Measurements from ENCODE around the gene GPD2. TPM values are rescaled to one million over a fixed set of nuclear protein-coding genes. Genes with fewer than 3 reads are reported as not detected.

Gene GPD2
- total RNA-seq: 41.9 TPM
- long read RNA-seq, full-length matches to known transcripts: 13 of 33 reads
- long read RNA-seq, partial matches to known transcripts: 8 of 33 reads
- long read RNA-seq, other reads (novel, unspliced or antisense): 12 of 33 reads

- peak; percentile 18 for TF ChIP-seq CTCF (IDR thresholded peaks at IDR 0.05)
- peaks cover 35% of the 10 kb centered on the region for H3K4me1 ChIP-seq
- no peaks in the 10 kb centered on the region for H3K9me3 ChIP-seq
- peak within 1 kb of the TSS; percentile 99 for H3K27ac ChIP-seq
- DNase-seq: peak; percentile 98
- H3K4me3 ChIP-seq: peak within 1 kb of the TSS; percentile 64
- no peaks in the 10 kb centered on the region for H3K36me3 ChIP-seq
- ATAC-seq: peak; percentile 98
- intact Hi-C loops (cut with DNase I): no loop called here
- no peaks in the 10 kb centered on the region for H3K27me3 ChIP-seq
Measured at GRCh38 chr2:156435718-156436496, at the start of gene GPD2. Gene GPD2 (plus strand): TSS chr2:156436379. CDS start chr2:156476106, 39,727 bp downstream.

GRCh38 chr2:156394033-156394741, 42.0 kb upstream of the GPD2 start:
- intact Hi-C loops (cut with DNase I): no loop called here
- no peaks in the 10 kb centered on the region for H3K27me3 ChIP-seq
- TF ChIP-seq CTCF (IDR thresholded peaks at IDR 0.05): no peak
- ATAC-seq (no peak), DNase-seq (no peak)
- no peaks in the 10 kb centered on the region for H3K9me3 ChIP-seq
- peaks cover 4% of the 10 kb centered on the region for H3K4me1 ChIP-seq
- H3K27ac ChIP-seq: no peak overlapping the region
- H3K36me3 ChIP-seq: no peaks in the 10 kb centered on the region
- H3K4me3 ChIP-seq: no peak overlapping the region

- peak; percentile 2 for ATAC-seq
- Histone ChIP-seq H3K4me3 (no peak overlapping the region), H3K9me3 (no peaks in the 10 kb centered on the region), H3K4me1 (peaks cover 4% of the 10 kb centered on the region), H3K27me3 (no peaks in the 10 kb centered on the region), H3K36me3 (no peaks in the 10 kb centered on the region), H3K27ac (no peak overlapping the region)
- intact Hi-C loops (cut with DNase I): no loop called here
- no peak for TF ChIP-seq CTCF (IDR thresholded peaks at IDR 0.05)
- no peak for DNase-seq
Measured at GRCh38 chr2:156396126-156396525, 40.1 kb upstream of the GPD2 start.

GRCh38 chr2:156397229-156397628, 39.0 kb upstream of the GPD2 start:
- H3K27ac ChIP-seq: no peak overlapping the region
- DNase-seq (no peak), ATAC-seq (no peak)
- no peak for TF ChIP-seq CTCF (IDR thresholded peaks at IDR 0.05)
- no peaks in the 10 kb centered on the region for H3K36me3 ChIP-seq
- no peaks in the 10 kb centered on the region for H3K9me3 ChIP-seq
- intact Hi-C loops (cut with DNase I): no loop called here
- H3K4me3 ChIP-seq: no peak overlapping the region
- peaks cover 4% of the 10 kb centered on the region for H3K4me1 ChIP-seq
- no peaks in the 10 kb centered on the region for H3K27me3 ChIP-seq

- ATAC-seq (no peak), DNase-seq (no peak)
- TF ChIP-seq CTCF (IDR thresholded peaks at IDR 0.05): no peak
- H3K4me1 ChIP-seq: peaks cover 4% of the 10 kb centered on the region
- intact Hi-C loops (cut with DNase I): no loop called here
- no peaks in the 10 kb centered on the region for H3K9me3 ChIP-seq
- no peak overlapping the region for H3K27ac ChIP-seq
- no peaks in the 10 kb centered on the region for H3K36me3 ChIP-seq
- no peak overlapping the region for H3K4me3 ChIP-seq
- H3K27me3 ChIP-seq: no peaks in the 10 kb centered on the region
Measured at GRCh38 chr2:156398176-156398575, 38.0 kb upstream of the GPD2 start.

Measured in upper lobe of right lung (tissue), 1 donor.